HepG2 (cell line): ENCODE results near the gene COPS3. TPM values are rescaled to one million over a fixed set of nuclear protein-coding genes. Genes with fewer than 3 reads are reported as not detected.

Experiments
- EEA1 ChIP-seq: sonication (generic); formaldehyde crosslinking; IDR thresholded peaks from 2 replicates; pipeline ENCODE4 v1.5.1; 2020; ENCODE audit warnings: mild to moderate bottlenecking, missing genetic modification reagents, borderline replicate concordance
- ERF ChIP-seq: IDR thresholded peaks from 2 replicates; pipeline ENCODE4 v1.6.1; 2018; ENCODE audit warnings: missing biosample characterization, missing genetic modification reagents
- MLLT10 ChIP-seq: sonication (generic); formaldehyde crosslinking; IDR thresholded peaks from 2 replicates; pipeline ENCODE4 v1.4.0; 2020; ENCODE audit warnings: missing genetic modification reagents
- NCOA2 ChIP-seq: sonication (generic); formaldehyde crosslinking; IDR thresholded peaks from 2 replicates; pipeline ENCODE4 v1.8.0; 2022; ENCODE audit warnings: inconsistent platforms
- NFIB ChIP-seq: sonication (generic); formaldehyde crosslinking; IDR thresholded peaks from 2 replicates; pipeline ENCODE4 v1.9.0; 2021; ENCODE audit warnings: missing genetic modification reagents, mild to moderate bottlenecking, borderline replicate concordance
- PLRG1 ChIP-seq: fragments of 450-650 bp; conservative IDR thresholded peaks from 2 replicates; pipeline ENCODE4 v1.6.1; 2016
- SKI ChIP-seq: fragments of 450-650 bp; IDR thresholded peaks from one replicate; pipeline ENCODE4 v1.6.1; 2018; ENCODE audit warnings: mild to moderate bottlenecking; ENCODE audit not compliant: partially characterized antibody
- SP1 ChIP-seq, 2 experiments: fragments of 450-650 bp in 1 of 2; sonication (generic) in 1 of 2; formaldehyde crosslinking in 1 of 2; IDR thresholded peaks; 2 replicates each; pipeline versions ENCODE4 v1.4.0 to v1.6.1; 2016 to 2020; ENCODE audit warnings: missing genetic modification reagents in 1 of 2
- SYNCRIP ChIP-seq: fragments of 200-400 bp; formaldehyde crosslinking; IDR thresholded peaks from 2 replicates; pipeline ENCODE4 v1.6.1; 2018; ENCODE audit warnings: mild to moderate bottlenecking, low read depth, low read length; ENCODE audit not compliant: insufficient read depth
- TAF1 ChIP-seq: sonication (generic); formaldehyde crosslinking; IDR thresholded peaks from 2 replicates; pipeline ENCODE4 v1.4.0; 2020; ENCODE audit warnings: missing genetic modification reagents
- ZNF207 ChIP-seq: fragments of 450-650 bp; IDR thresholded peaks from 2 replicates; pipeline ENCODE4 v1.6.1; 2016; ENCODE audit warnings: antibody characterized with exemption, borderline replicate concordance
- ZNF235 ChIP-seq: sonication (generic); formaldehyde crosslinking; IDR thresholded peaks from 2 replicates; pipeline ENCODE4 v1.8.1; 2023; ENCODE audit warnings: mild to moderate bottlenecking, missing genetic modification reagents, borderline replicate concordance
- ZNF296 ChIP-seq: sonication (generic); formaldehyde crosslinking; conservative IDR thresholded peaks from 2 replicates; pipeline ENCODE4 v1.5.0; 2020; ENCODE audit warnings: mild to moderate bottlenecking, missing genetic modification reagents
- ZNF562 ChIP-seq: sonication (generic); formaldehyde crosslinking; IDR thresholded peaks from 2 replicates; pipeline ENCODE4 v1.8.0; 2022; ENCODE audit warnings: missing genetic modification reagents, borderline replicate concordance
- ZNF777 ChIP-seq: sonication (generic); formaldehyde crosslinking; IDR thresholded peaks from 2 replicates; pipeline ENCODE4 v1.4.0; 2020; ENCODE audit warnings: missing genetic modification reagents
- ZNF782 ChIP-seq: sonication (generic); formaldehyde crosslinking; IDR thresholded peaks from 2 replicates; pipeline ENCODE4 v1.4.0; 2020; ENCODE audit warnings: missing genetic modification reagents, mild to moderate bottlenecking, borderline replicate concordance
- ZNF792 ChIP-seq: IDR thresholded peaks from 2 replicates; pipeline ENCODE4 v1.6.1; 2016
- ZSCAN22 ChIP-seq: sonication (generic); formaldehyde crosslinking; IDR thresholded peaks from 2 replicates; pipeline ENCODE4 v1.4.0; 2020; ENCODE audit warnings: mild to moderate bottlenecking, missing genetic modification reagents
- polyA plus RNA-seq, 8 experiments: library from polyadenylated mRNA; depleted of rRNA in 3 of 8; stranded (reverse) in 7 of 8; unstranded in 1 of 8; fragments of >200 nt; fragmentation: Illumina TruSeq in 4 of 8; extraction: Trizol in 4 of 8; gene quantifications; 2 replicates each; pipeline versions ENCODE4 v1.2.1 to v1.2.3, GENCODE V29; 2011 to 2016; ENCODE audit warnings: low read depth in 4 of 8, missing spikeins in 1 of 8, mixed read lengths in 1 of 8; ENCODE audit not compliant: insufficient read depth in 1 of 8
- total RNA-seq, 5 experiments: library from RNA; depleted of rRNA; stranded (reverse); fragments of >200 nt; fragmentation: Illumina TruSeq; extraction: Trizol; gene quantifications; 2 replicates each; pipeline ENCODE4 v1.2.3, GENCODE V29; 2016; ENCODE audit warnings: low read depth in 1 of 5
- TF ChIP-seq, protein P1 (sequence below): IDR thresholded peaks from 2 replicates; pipeline ENCODE4 v1.6.1; 2016; ENCODE audit warnings: low read depth, control low read depth
- TF ChIP-seq, protein P2 (sequence below): sonication (generic); formaldehyde crosslinking; IDR thresholded peaks from 2 replicates; pipeline ENCODE4 v1.8.1; 2023; ENCODE audit warnings: mild to moderate bottlenecking, missing genetic modification reagents, borderline replicate concordance
- TF ChIP-seq, protein P3 (sequence below): sonication (generic); formaldehyde crosslinking; IDR thresholded peaks from 2 replicates; pipeline ENCODE4 v1.9.0; 2021; ENCODE audit warnings: mild to moderate bottlenecking, missing genetic modification reagents
- TF ChIP-seq, protein P4 (sequence below): sonication (generic); formaldehyde crosslinking; IDR thresholded peaks from 2 replicates; pipeline ENCODE4 v1.5.0; 2020; ENCODE audit warnings: missing genetic modification reagents

COPS3 gene
- total and polyA plus RNA-seq, 2 of the 13 experiments (the other 11 are each of a cell fraction or from before 2014, with no cell fraction given): 46.3 to 103 TPM

DNA sequence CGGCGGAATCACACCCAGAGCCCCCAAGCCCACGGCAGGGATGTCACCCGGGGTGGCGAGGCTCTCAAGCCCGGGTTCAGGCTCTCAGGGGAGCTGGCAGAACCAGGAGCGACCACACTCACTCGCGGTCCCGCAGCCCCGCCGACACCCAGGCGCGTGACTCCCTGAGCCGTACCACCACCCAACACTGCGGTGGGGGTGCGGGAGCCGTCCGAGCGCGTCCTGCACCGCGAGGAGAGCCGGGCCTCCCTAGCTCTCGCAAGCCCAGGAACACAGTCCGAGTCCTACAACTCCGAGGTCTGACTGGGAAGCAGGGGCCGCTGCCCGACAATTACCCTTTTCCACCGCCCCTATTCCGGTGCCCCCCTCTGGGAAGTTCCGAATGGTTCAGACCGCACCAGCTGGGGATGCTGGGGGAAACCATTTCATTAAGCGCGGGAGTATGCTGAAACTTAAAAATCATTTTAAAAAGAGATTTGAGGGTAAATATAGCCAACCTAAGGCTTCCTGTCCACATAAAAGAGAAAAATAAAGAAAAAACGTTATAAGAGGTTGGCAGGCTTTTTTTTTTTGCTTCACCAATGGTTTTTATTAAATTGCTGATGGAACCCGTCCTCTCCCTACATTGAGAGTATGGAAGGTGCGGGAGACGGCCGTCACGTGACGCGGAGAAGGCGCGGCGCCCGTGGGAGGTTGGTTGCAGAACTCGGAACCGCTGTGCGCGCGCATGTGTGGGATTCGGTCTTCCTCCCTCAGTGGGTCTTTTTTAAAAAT is 43.8 kb downstream of the COPS3 start, which contains the start of gene FLCN (continued):
- no peak for TF ChIP-seq SYNCRIP
- TF ChIP-seq ERF (CRISPR knock-in tag): peak; percentile 44; the same call in 1 of the 2 replicates
- 0 out of 2 replicates have a peak, but pooled peaks have one; percentile 50 for TF ChIP-seq ZNF777 (CRISPR knock-in tag)
- no peak for TF ChIP-seq SP1 (IDR thresholded peaks at IDR 0.05)
- no peak for TF ChIP-seq SP1 (CRISPR knock-in tag; IDR thresholded peaks at IDR 0.05)
- 0 out of 2 replicates have a peak, but pooled peaks have one; percentile 26 for TF ChIP-seq EEA1
- TF ChIP-seq, protein P1, sequence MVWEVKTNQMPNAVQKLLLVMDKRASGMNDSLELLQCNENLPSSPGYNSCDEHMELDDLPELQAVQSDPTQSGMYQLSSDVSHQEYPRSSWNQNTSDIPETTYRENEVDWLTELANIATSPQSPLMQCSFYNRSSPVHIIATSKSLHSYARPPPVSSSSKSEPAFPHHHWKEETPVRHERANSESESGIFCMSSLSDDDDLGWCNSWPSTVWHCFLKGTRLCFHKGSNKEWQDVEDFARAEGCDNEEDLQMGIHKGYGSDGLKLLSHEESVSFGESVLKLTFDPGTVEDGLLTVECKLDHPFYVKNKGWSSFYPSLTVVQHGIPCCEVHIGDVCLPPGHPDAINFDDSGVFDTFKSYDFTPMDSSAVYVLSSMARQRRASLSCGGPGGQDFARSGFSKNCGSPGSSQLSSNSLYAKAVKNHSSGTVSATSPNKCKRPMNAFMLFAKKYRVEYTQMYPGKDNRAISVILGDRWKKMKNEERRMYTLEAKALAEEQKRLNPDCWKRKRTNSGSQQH (CRISPR knock-in tag): no peak; the same call in 1 of the 2 replicates
- TF ChIP-seq ZNF235 (CRISPR knock-in tag): no peak; the same call in 1 of the 2 replicates
- no peak for TF ChIP-seq ZNF296 (CRISPR knock-in tag)
- TF ChIP-seq, protein P2, sequence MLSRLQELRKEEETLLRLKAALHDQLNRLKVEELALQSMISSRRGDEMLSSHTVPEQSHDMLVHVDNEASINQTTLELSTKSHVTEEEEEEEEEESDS (CRISPR knock-in tag): 0 out of 2 replicates have a peak, but pooled peaks have one; percentile 7
- TF ChIP-seq, protein P3, sequence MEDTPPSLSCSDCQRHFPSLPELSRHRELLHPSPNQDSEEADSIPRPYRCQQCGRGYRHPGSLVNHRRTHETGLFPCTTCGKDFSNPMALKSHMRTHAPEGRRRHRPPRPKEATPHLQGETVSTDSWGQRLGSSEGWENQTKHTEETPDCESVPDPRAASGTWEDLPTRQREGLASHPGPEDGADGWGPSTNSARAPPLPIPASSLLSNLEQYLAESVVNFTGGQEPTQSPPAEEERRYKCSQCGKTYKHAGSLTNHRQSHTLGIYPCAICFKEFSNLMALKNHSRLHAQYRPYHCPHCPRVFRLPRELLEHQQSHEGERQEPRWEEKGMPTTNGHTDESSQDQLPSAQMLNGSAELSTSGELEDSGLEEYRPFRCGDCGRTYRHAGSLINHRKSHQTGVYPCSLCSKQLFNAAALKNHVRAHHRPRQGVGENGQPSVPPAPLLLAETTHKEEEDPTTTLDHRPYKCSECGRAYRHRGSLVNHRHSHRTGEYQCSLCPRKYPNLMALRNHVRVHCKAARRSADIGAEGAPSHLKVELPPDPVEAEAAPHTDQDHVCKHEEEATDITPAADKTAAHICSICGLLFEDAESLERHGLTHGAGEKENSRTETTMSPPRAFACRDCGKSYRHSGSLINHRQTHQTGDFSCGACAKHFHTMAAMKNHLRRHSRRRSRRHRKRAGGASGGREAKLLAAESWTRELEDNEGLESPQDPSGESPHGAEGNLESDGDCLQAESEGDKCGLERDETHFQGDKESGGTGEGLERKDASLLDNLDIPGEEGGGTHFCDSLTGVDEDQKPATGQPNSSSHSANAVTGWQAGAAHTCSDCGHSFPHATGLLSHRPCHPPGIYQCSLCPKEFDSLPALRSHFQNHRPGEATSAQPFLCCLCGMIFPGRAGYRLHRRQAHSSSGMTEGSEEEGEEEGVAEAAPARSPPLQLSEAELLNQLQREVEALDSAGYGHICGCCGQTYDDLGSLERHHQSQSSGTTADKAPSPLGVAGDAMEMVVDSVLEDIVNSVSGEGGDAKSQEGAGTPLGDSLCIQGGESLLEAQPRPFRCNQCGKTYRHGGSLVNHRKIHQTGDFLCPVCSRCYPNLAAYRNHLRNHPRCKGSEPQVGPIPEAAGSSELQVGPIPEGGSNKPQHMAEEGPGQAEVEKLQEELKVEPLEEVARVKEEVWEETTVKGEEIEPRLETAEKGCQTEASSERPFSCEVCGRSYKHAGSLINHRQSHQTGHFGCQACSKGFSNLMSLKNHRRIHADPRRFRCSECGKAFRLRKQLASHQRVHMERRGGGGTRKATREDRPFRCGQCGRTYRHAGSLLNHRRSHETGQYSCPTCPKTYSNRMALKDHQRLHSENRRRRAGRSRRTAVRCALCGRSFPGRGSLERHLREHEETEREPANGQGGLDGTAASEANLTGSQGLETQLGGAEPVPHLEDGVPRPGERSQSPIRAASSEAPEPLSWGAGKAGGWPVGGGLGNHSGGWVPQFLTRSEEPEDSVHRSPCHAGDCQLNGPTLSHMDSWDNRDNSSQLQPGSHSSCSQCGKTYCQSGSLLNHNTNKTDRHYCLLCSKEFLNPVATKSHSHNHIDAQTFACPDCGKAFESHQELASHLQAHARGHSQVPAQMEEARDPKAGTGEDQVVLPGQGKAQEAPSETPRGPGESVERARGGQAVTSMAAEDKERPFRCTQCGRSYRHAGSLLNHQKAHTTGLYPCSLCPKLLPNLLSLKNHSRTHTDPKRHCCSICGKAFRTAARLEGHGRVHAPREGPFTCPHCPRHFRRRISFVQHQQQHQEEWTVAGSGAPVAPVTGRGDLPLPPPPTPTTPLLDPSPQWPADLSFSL (CRISPR knock-in tag): no peak
- no peak for TF ChIP-seq NFIB (CRISPR knock-in tag)
- TF ChIP-seq ZNF562 (CRISPR knock-in tag): no peak
- no peak for TF ChIP-seq PLRG1
- no peak for TF ChIP-seq MLLT10 (CRISPR knock-in tag)
- TF ChIP-seq NCOA2 (CRISPR knock-in tag): no peak
- TF ChIP-seq ZNF792: peak; percentile 10; the same call in 1 of the 2 replicates
- TF ChIP-seq, protein P4, sequence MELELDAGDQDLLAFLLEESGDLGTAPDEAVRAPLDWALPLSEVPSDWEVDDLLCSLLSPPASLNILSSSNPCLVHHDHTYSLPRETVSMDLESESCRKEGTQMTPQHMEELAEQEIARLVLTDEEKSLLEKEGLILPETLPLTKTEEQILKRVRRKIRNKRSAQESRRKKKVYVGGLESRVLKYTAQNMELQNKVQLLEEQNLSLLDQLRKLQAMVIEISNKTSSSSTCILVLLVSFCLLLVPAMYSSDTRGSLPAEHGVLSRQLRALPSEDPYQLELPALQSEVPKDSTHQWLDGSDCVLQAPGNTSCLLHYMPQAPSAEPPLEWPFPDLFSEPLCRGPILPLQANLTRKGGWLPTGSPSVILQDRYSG (CRISPR knock-in tag): 0 out of 2 replicates have a peak, but pooled peaks have one; percentile 78
- TF ChIP-seq SKI: no peak
- TF ChIP-seq TAF1 (CRISPR knock-in tag): peak; percentile 79
- no peak for TF ChIP-seq ZNF782
- TF ChIP-seq ZSCAN22 (CRISPR knock-in tag): no peak
- no peak for TF ChIP-seq ZNF207
